ENCODE data around the gene CCR5AS.

CCR5AS gene

DNA sequence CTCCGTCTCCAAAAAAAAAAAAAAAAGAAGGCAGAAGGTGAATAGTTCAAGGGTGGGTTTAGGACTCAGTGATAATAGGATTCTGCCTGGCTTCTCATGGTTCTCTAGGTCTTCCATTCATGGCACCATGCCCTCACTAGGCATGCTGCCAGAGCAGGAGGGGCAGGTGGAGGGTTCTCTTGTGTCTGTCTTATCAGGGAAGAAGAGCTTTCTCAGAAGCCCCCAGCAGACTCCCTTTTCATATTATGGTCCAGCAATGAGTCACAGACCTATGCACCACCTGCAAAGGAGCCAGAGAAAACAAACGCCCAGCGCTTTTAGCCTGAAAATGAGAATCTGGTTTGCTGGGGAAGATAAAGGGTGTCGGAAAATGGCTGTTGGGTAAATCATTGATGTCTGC, 50.0 kb downstream of the CCR5AS start:
- H3K23me2 ChIP-seq (ENCODE audit: insufficient read length, low read depth, low read length, poor library complexity, severe bottlenecking), result no peaks in the 10 kb centered on the region
- H3K56ac ChIP-seq (ENCODE audit: insufficient read length, low read depth, low read length), result no peak overlapping the region
- peaks cover 25% of the 10 kb centered on the region for H3K27me3 Mint-ChIP-seq (ENCODE audit: low read depth)
- H3K9me3 Mint-ChIP-seq, result no peaks in the 10 kb centered on the region
- no peak overlapping the region for H2BK120ac ChIP-seq (ENCODE audit: low read depth, low read length, poor library complexity, severe bottlenecking)
- H4K8ac ChIP-seq (replicated peaks; ENCODE audit: insufficient read length, low read depth, low read length), result no peak overlapping the region
- H2BK20ac ChIP-seq (ENCODE audit: low read depth, low read length, poor library complexity, severe bottlenecking), result no peak overlapping the region
- H3K79me2 ChIP-seq (ENCODE audit: insufficient read depth, low read length), result no peaks in the 10 kb centered on the region
- H2BK15ac ChIP-seq (ENCODE audit: low read depth, low read length), result no peak overlapping the region
- H3K18ac ChIP-seq (ENCODE audit: insufficient read length, low read depth, low read length), result no peak overlapping the region
- no peak overlapping the region for H3T11ph ChIP-seq (ENCODE audit: low read length)
- no peaks in the 10 kb centered on the region for H3K36me3 Mint-ChIP-seq (ENCODE audit: insufficient read depth in 1 of 3, low read depth in 3 of 3)
- H3K79me1 ChIP-seq (ENCODE audit: insufficient read depth, low read depth, low read length, poor library complexity, severe bottlenecking), result no peaks in the 10 kb centered on the region
- H3K27ac Mint-ChIP-seq, result no peak overlapping the region
- H3K9me3 ChIP-seq (ENCODE audit: control insufficient read depth, low read depth, low read length), result no peaks in the 10 kb centered on the region
- H3K4me1 Mint-ChIP-seq, result no peaks in the 10 kb centered on the region
- H3K14ac ChIP-seq (ENCODE audit: insufficient read depth, low read length), result no peak overlapping the region
- H4K91ac ChIP-seq (ENCODE audit: insufficient read length, low read depth, low read length), result no peak overlapping the region
- no peaks in the 10 kb centered on the region; the same call in 1 of the 2 replicates for H3K27me3 ChIP-seq (ENCODE audit: insufficient read depth, low read length)
- no peak overlapping the region for H3K23ac ChIP-seq (ENCODE audit: insufficient read length, low read depth, low read length)
- no peaks in the 10 kb centered on the region for H3K4me1 ChIP-seq (ENCODE audit: insufficient read depth, low read length)
- WGBS (ENCODE audit: extremely low coverage, insufficient read length, low lambda C conversion rate), result no CpG with 5 or more reads among the region's 4 CpGs
- H4K20me1 ChIP-seq (ENCODE audit: control insufficient read depth, insufficient read depth, insufficient read length), result no peaks in the 10 kb centered on the region
- no peak for DNase-seq
- no peak overlapping the region for H2AK5ac ChIP-seq (ENCODE audit: insufficient read length, low read length)
- no peak overlapping the region for H2AFZ ChIP-seq (ENCODE audit: low read length)
- H3K4me2 ChIP-seq (ENCODE audit: insufficient read depth, insufficient read length, low read length), result no peak overlapping the region
- no peak overlapping the region for H3K9ac ChIP-seq (ENCODE audit: extremely low read depth, insufficient read length, low read length)
- H3K27ac ChIP-seq (ENCODE audit: insufficient read length, low read depth, low read length), result no peak overlapping the region
- H3K4ac ChIP-seq (ENCODE audit: low read depth, low read length), result no peak overlapping the region
- H2BK12ac ChIP-seq (ENCODE audit: insufficient read length, low read depth, low read length), result no peak overlapping the region
- TF ChIP-seq, protein P1, sequence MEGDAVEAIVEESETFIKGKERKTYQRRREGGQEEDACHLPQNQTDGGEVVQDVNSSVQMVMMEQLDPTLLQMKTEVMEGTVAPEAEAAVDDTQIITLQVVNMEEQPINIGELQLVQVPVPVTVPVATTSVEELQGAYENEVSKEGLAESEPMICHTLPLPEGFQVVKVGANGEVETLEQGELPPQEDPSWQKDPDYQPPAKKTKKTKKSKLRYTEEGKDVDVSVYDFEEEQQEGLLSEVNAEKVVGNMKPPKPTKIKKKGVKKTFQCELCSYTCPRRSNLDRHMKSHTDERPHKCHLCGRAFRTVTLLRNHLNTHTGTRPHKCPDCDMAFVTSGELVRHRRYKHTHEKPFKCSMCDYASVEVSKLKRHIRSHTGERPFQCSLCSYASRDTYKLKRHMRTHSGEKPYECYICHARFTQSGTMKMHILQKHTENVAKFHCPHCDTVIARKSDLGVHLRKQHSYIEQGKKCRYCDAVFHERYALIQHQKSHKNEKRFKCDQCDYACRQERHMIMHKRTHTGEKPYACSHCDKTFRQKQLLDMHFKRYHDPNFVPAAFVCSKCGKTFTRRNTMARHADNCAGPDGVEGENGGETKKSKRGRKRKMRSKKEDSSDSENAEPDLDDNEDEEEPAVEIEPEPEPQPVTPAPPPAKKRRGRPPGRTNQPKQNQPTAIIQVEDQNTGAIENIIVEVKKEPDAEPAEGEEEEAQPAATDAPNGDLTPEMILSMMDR (conservative IDR thresholded peaks at IDR 0.05), result no peak
- no peak overlapping the region for H4K5ac ChIP-seq (ENCODE audit: insufficient read length, low read depth, low read length)
- no peak overlapping the region for H2BK5ac ChIP-seq (ENCODE audit: insufficient read length, low read length)
- H3K4me3 Mint-ChIP-seq, result no peak overlapping the region
